Left hindlimb (tissue), 1 donor: Measurements from ENCODE around the gene TCF7.

ENCODE experiments used
- DNase-seq: peaks from one replicate; pipeline ENCODE4 v3.0.0-alpha.2; 2018

The TCF7 gene

DNA sequence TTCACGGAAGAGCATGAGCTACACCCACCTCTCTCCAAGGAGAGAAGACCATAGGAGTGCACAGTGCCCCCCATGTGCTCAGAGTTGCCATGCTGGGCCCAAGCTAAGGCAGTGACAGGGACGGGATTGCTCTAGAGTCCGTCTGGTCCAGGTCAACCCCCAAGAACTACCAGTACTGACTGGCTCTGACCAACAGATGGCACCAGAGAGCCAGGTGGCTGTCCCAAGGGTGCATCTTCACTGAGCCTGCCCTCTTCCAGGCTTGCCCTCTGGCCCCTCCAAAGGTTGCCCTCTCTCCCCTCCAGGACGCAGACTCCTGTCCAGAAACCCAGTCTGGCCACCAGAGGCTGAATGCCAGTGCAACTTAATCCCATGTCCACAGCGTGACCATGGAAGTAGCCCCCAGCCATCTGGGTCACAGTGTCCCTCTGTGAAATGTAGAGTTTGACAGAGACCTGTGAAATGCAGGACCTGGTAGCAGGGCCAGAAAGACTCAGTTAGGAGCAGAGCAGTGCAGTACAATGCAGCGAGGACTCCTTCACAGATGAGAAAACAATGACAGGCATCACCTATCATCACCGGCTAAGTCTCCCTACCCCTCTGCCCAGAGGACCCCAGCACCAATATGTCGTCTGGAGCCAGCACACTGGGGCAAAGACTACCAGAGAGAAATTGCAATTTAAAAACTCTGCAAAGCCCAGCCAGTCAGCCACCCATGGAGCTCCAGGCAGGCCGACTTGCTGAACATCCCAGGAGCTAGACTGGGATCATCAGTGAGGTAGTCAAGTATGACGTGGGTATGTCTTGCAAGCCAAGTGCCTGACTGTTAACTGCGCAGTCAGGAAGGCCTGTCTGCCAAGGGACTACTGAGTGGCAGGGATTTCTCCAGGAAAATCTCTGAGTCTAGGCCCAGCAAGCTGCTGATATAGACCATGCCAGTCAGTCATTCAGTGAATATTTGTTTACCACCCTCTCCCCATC is 70.0 kb downstream of the TCF7 start:
- DNase-seq: peak; percentile 63

DNA sequence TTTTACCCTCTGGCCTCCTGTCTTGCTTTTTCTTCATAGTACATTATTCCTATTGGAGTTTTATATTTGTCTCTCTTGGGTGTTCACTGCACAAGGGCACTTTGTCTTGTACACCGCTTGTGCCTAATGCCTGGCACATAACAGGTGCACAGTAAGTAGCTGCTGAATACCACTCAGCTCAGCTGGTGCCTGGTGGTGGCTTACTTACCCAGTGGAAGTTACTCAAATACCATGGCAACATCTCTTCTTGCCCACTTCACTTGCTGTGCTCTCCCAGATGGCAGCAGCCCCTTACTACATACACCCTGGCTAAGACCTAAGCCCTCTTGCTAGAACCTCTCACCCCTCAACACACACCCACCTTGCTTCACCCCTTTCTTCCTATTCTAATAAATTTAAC is 73.6 kb downstream of the TCF7 start:
- no peak for DNase-seq

DNA sequence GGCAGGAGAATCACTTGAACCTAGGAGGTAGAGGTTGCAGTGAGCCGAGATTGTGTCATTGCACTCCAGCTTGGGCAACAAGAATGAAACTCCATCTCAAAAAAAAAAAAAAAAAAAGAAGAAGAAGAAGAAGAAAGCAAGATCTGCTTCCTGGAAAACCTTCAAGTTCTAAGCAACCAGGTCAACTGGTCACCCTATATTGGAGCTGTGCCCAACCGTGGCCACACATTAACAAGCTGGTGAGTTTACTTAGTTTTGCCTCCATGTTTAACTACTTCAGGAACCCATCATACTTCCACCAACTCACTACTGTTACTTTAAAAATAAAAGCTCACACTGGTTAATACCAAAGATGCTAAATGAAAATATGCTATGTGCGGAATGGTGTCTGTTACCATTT is 74.5 kb downstream of the TCF7 start:
- no peak for DNase-seq

DNA sequence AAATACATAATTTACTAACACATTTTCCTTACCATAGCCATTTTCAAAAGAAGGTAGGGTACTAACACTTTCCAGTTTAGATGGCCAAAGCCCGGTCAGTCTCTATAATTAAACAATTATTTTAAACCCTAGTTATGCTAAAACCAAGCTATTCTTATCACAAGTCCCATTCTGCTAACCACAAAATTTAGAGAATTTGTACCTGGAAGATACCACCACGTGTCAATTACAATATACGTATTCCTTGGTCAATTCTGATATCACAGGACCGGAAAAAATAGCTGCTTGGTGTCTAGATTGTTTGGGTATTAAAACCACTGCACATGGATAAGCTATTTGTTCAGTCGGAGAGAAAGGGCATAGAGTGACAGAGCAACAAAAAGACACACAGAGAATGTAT is 81.2 kb downstream of the TCF7 start:
- DNase-seq: no peak
